ENCODE results near the gene COQ10A.

The COQ10A gene

GRCh38 chr12:56304276-56304675 is 37.5 kb downstream of the COQ10A start:
- H3K27me3 ChIP-seq (replicated peaks; ENCODE audit: control insufficient read depth, insufficient read depth, low read length), result no peaks in the 10 kb centered on the region
- H3K4me3 ChIP-seq (replicated peaks; ENCODE audit: low read depth, low read length), result no peak overlapping the region
- no peak for DNase-seq (ENCODE audit: extremely low read depth, insufficient read length)
- peaks cover 3% of the 10 kb centered on the region for H3K36me3 ChIP-seq (ENCODE audit: control insufficient read depth, insufficient read depth, low read length)
- no peak for TF ChIP-seq CTCF (IDR thresholded peaks at IDR 0.05; ENCODE audit: insufficient read depth, low read length, poor library complexity, severe bottlenecking)

- DNase-seq (ENCODE audit: extremely low read depth, insufficient read length), result no peak
- Histone ChIP-seq H3K27me3 (replicated peaks; ENCODE audit: control insufficient read depth, insufficient read depth, low read length) (no peaks in the 10 kb centered on the region), H3K36me3 (ENCODE audit: control insufficient read depth, insufficient read depth, low read length) (peaks cover 3% of the 10 kb centered on the region), H3K4me3 (replicated peaks; ENCODE audit: low read depth, low read length) (no peak overlapping the region)
- TF ChIP-seq CTCF (IDR thresholded peaks at IDR 0.05; ENCODE audit: insufficient read depth, low read length, poor library complexity, severe bottlenecking), result no peak
These were observed 38.3 kb downstream of the COQ10A start for GRCh38 chr12:56304872-56305590.

GRCh38 chr12:56307221-56307965 is 40.7 kb downstream of the COQ10A start:
- Histone ChIP-seq H3K27me3 (replicated peaks; ENCODE audit: control insufficient read depth, insufficient read depth, low read length) (no peaks in the 10 kb centered on the region), H3K36me3 (ENCODE audit: control insufficient read depth, insufficient read depth, low read length) (peaks cover 8% of the 10 kb centered on the region), H3K4me3 (replicated peaks; ENCODE audit: low read depth, low read length) (no peak overlapping the region)
- DNase-seq (ENCODE audit: extremely low read depth, insufficient read length), result no peak
- no peak for TF ChIP-seq CTCF (IDR thresholded peaks at IDR 0.05; ENCODE audit: insufficient read depth, low read length, poor library complexity, severe bottlenecking)

- DNase-seq (ENCODE audit: extremely low read depth, insufficient read length), result no peak
- no peak overlapping the region for H3K4me3 ChIP-seq (replicated peaks; ENCODE audit: low read depth, low read length)
- TF ChIP-seq CTCF (IDR thresholded peaks at IDR 0.05; ENCODE audit: insufficient read depth, low read length, poor library complexity, severe bottlenecking), result no peak
- H3K27me3 ChIP-seq (replicated peaks; ENCODE audit: control insufficient read depth, insufficient read depth, low read length), result no peaks in the 10 kb centered on the region
- peaks cover 8% of the 10 kb centered on the region for H3K36me3 ChIP-seq (ENCODE audit: control insufficient read depth, insufficient read depth, low read length)
These were observed 42.0 kb downstream of the COQ10A start for GRCh38 chr12:56308714-56309113.

GRCh38 chr12:56311003-56311402 is 44.3 kb downstream of the COQ10A start:
- TF ChIP-seq CTCF (IDR thresholded peaks at IDR 0.05; ENCODE audit: insufficient read depth, low read length, poor library complexity, severe bottlenecking), result no peak
- H3K4me3 ChIP-seq (replicated peaks; ENCODE audit: low read depth, low read length), result no peak overlapping the region
- no peaks in the 10 kb centered on the region for H3K27me3 ChIP-seq (replicated peaks; ENCODE audit: control insufficient read depth, insufficient read depth, low read length)
- H3K36me3 ChIP-seq (ENCODE audit: control insufficient read depth, insufficient read depth, low read length), result peaks cover 11% of the 10 kb centered on the region
- DNase-seq (ENCODE audit: extremely low read depth, insufficient read length), result no peak
